Measurements from ENCODE around the gene IPO7. TPM values are rescaled to one million over a fixed set of nuclear protein-coding genes. Genes with fewer than 3 reads are reported as not detected.

Gene IPO7
- total and polyA plus RNA-seq, 2 of the 13 experiments (the other 11 are each of a cell fraction or from before 2014, with no cell fraction given): 59.4 to 98.4 TPM

GRCh38 chr11:9363954-9364912 is 20.2 kb upstream of the IPO7 start (continued):
- TF ChIP-seq, protein P1, sequence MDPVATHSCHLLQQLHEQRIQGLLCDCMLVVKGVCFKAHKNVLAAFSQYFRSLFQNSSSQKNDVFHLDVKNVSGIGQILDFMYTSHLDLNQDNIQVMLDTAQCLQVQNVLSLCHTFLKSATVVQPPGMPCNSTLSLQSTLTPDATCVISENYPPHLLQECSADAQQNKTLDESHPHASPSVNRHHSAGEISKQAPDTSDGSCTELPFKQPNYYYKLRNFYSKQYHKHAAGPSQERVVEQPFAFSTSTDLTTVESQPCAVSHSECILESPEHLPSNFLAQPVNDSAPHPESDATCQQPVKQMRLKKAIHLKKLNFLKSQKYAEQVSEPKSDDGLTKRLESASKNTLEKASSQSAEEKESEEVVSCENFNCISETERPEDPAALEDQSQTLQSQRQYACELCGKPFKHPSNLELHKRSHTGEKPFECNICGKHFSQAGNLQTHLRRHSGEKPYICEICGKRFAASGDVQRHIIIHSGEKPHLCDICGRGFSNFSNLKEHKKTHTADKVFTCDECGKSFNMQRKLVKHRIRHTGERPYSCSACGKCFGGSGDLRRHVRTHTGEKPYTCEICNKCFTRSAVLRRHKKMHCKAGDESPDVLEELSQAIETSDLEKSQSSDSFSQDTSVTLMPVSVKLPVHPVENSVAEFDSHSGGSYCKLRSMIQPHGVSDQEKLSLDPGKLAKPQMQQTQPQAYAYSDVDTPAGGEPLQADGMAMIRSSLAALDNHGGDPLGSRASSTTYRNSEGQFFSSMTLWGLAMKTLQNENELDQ (CRISPR knock-in tag; IDR thresholded peaks at IDR 0.05; ENCODE audit: borderline replicate concordance): no peak
- TF ChIP-seq NFKBIZ (CRISPR knock-in tag; IDR thresholded peaks at IDR 0.05) (peak; percentile 54), ASH2L (IDR thresholded peaks at IDR 0.05; ENCODE audit: insufficient read length, low read depth, low read length) (peak; percentile 79), MLLT10 (CRISPR knock-in tag; IDR thresholded peaks at IDR 0.05) (no peak), PHF21A (CRISPR knock-in tag; IDR thresholded peaks at IDR 0.05) (peak; percentile 98), ZNF317 (CRISPR knock-in tag; IDR thresholded peaks at IDR 0.05) (peak; percentile 84), ARNT (IDR thresholded peaks at IDR 0.05) (no peak), SRSF9 (IDR thresholded peaks at IDR 0.05; ENCODE audit: borderline replicate concordance, insufficient read depth, low read depth, low read length, poor library complexity, severe bottlenecking) (no peak), NONO (IDR thresholded peaks at IDR 0.05) (no peak), NONO (CRISPR knock-in tag; conservative IDR thresholded peaks at IDR 0.05) (peak; percentile 90), KLF11 (CRISPR knock-in tag; IDR thresholded peaks at IDR 0.05) (peak; percentile 59; the same call in 1 of the 2 replicates), CHCHD3 (CRISPR knock-in tag; IDR thresholded peaks at IDR 0.05) (no peak), ZNF737 (CRISPR knock-in tag; IDR thresholded peaks at IDR 0.05; ENCODE audit: borderline replicate concordance) (no peak), ZNF180 (CRISPR knock-in tag; IDR thresholded peaks at IDR 0.05; ENCODE audit: borderline replicate concordance, low read depth) (no peak), RORA (CRISPR knock-in tag; IDR thresholded peaks at IDR 0.05) (no peak), TOPORS (CRISPR knock-in tag; IDR thresholded peaks at IDR 0.05) (peak; percentile 80; the same call in 1 of the 2 replicates), HMG20B (CRISPR knock-in tag; conservative IDR thresholded peaks at IDR 0.05) (0 out of 2 replicates have a peak, but pooled peaks have one; percentile 34), ZGPAT (CRISPR knock-in tag; IDR thresholded peaks at IDR 0.05) (peak; percentile 98)
- TF ChIP-seq, protein P2, sequence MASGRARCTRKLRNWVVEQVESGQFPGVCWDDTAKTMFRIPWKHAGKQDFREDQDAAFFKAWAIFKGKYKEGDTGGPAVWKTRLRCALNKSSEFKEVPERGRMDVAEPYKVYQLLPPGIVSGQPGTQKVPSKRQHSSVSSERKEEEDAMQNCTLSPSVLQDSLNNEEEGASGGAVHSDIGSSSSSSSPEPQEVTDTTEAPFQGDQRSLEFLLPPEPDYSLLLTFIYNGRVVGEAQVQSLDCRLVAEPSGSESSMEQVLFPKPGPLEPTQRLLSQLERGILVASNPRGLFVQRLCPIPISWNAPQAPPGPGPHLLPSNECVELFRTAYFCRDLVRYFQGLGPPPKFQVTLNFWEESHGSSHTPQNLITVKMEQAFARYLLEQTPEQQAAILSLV (CRISPR knock-in tag; IDR thresholded peaks at IDR 0.05; ENCODE audit: borderline replicate concordance): peak; percentile 69; the same call in 1 of the 2 replicates
- TF ChIP-seq, protein P3, sequence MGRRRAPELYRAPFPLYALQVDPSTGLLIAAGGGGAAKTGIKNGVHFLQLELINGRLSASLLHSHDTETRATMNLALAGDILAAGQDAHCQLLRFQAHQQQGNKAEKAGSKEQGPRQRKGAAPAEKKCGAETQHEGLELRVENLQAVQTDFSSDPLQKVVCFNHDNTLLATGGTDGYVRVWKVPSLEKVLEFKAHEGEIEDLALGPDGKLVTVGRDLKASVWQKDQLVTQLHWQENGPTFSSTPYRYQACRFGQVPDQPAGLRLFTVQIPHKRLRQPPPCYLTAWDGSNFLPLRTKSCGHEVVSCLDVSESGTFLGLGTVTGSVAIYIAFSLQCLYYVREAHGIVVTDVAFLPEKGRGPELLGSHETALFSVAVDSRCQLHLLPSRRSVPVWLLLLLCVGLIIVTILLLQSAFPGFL (CRISPR knock-in tag; IDR thresholded peaks at IDR 0.05): no peak

Data from HepG2 (cell line).